Ascending aorta (tissue), 2 donors: Measurements from ENCODE around the gene NLRC5. TPM values are rescaled to one million over a fixed set of nuclear protein-coding genes. Genes with fewer than 3 reads are reported as not detected.
A peak's percentile ranks its signal among the peaks of the same experiment; 100 is the strongest.

ENCODE experiments used
- DNase-seq, 2 donors: peaks; one replicate each; pipeline ENCODE4 v3.0.0-alpha.2; 2019; ENCODE audit warnings: low spot score in 2 of 2
- H3K27ac ChIP-seq, 2 donors: fragments of 200-600 bp; sonication (generic); one replicate each; pipeline ENCODE4 v1.5.1; 2016 to 2017; ENCODE audit warnings: mild to moderate bottlenecking in 1 of 2
- H3K27me3 ChIP-seq: fragments of 200-600 bp; sonication (generic); one replicate; pipeline ENCODE4 v1.5.1; 2017
- H3K36me3 ChIP-seq, 2 donors: fragments of 200-600 bp; sonication (generic); one replicate each; pipeline ENCODE4 v1.5.1; 2016
- H3K4me1 ChIP-seq, 2 donors: fragments of 200-600 bp; sonication (generic); one replicate each; pipeline ENCODE4 v1.5.1; 2016 to 2017; ENCODE audit warnings: mild to moderate bottlenecking in 1 of 2
- H3K4me3 ChIP-seq, 2 donors: fragments of 200-600 bp; sonication (generic); one replicate each; pipeline ENCODE4 v1.5.1; 2016 to 2017; ENCODE audit warnings: mild to moderate bottlenecking in 1 of 2
- H3K9me3 ChIP-seq, 2 donors: fragments of 200-600 bp; sonication (generic); one replicate each; pipeline ENCODE4 v1.5.1; 2016
- CTCF ChIP-seq, 3 experiments: fragments of 200-600 bp in 2 of 3; fragments of 450-650 bp in 1 of 3; sonication (generic) in 2 of 3; IDR thresholded peaks; one replicate each; pipeline ENCODE4 v1.5.1; 2016 to 2019; ENCODE audit warnings: antibody characterized with exemption in 3 of 3, mild to moderate bottlenecking in 1 of 3, moderate library complexity in 1 of 3
- intact Hi-C: fragments of 100-400 bp; cut with DNase I; formaldehyde crosslinking; loops from one replicate; pipeline ENCODE4 v1.15.1; 2023
- total RNA-seq: library from RNA; depleted of rRNA; stranded (reverse); fragments of >200 nt; gene quantifications from one replicate; pipeline ENCODE4 v1.1.0, GENCODE V29; 2016

The NLRC5 gene
- total RNA-seq, 1 donor from 2014 or later = 46.7 TPM

GRCh38 chr16:56997264-56997663 lies 7.9 kb downstream of the NLRC5 start:
- Histone ChIP-seq H3K36me3 (no peaks in the 10 kb centered on the region), H3K4me3 (no peak overlapping the region), H3K4me1 (peaks cover 0 to 13% of the 10 kb centered on the region in 2 donors), H3K9me3 (no peaks in the 10 kb centered on the region), H3K27ac (no peak overlapping the region), H3K27me3 (no peaks in the 10 kb centered on the region)
- intact Hi-C loops = no loop called here
- DNase-seq = no peak
- no peak for TF ChIP-seq CTCF (IDR thresholded peaks at IDR 0.05)

GRCh38 chr16:56997931-56998330 lies 8.6 kb downstream of the NLRC5 start:
- Histone ChIP-seq H3K36me3 (no peaks in the 10 kb centered on the region), H3K4me1 (peaks cover 0 to 13% of the 10 kb centered on the region in 2 donors), H3K9me3 (no peaks in the 10 kb centered on the region), H3K27me3 (no peaks in the 10 kb centered on the region), H3K27ac (no peak overlapping the region), H3K4me3 (no peak overlapping the region)
- no peak for DNase-seq
- intact Hi-C loops = no loop called here
- TF ChIP-seq CTCF (IDR thresholded peaks at IDR 0.05) = no peak

- no peak for DNase-seq
- Histone ChIP-seq H3K4me3 (no peak overlapping the region), H3K36me3 (no peaks in the 10 kb centered on the region), H3K27ac (no peak overlapping the region), H3K9me3 (no peaks in the 10 kb centered on the region), H3K4me1 (peaks cover 0 to 13% of the 10 kb centered on the region in 2 donors), H3K27me3 (no peaks in the 10 kb centered on the region)
- no peak for TF ChIP-seq CTCF (IDR thresholded peaks at IDR 0.05)
- intact Hi-C loops = no loop called here
Observed at GRCh38 chr16:56998352-56998751, 9.0 kb downstream of the NLRC5 start.

- H3K27ac ChIP-seq = peak overlapping the region; percentile 78 to 82
- DNase-seq = no peak
- H3K9me3 ChIP-seq = no peaks in the 10 kb centered on the region
- H3K4me1 ChIP-seq = peaks cover 0 to 13% of the 10 kb centered on the region in 2 donors
- intact Hi-C loops = no loop called here
- H3K4me3 ChIP-seq = no peak overlapping the region
- no peaks in the 10 kb centered on the region for H3K36me3 ChIP-seq
- no peak for TF ChIP-seq CTCF (IDR thresholded peaks at IDR 0.05)
- no peaks in the 10 kb centered on the region for H3K27me3 ChIP-seq
Observed at GRCh38 chr16:56998861-56999260, 9.5 kb downstream of the NLRC5 start.

GRCh38 chr16:56999409-57000270 lies 10.3 kb downstream of the NLRC5 start:
- H3K27ac ChIP-seq = peak overlapping the region; percentile 78 to 82
- TF ChIP-seq CTCF (IDR thresholded peaks at IDR 0.05) = no peak
- no peak for DNase-seq
- H3K4me3 ChIP-seq = no peak overlapping the region
- H3K27me3 ChIP-seq = no peaks in the 10 kb centered on the region
- peaks cover 0 to 13% of the 10 kb centered on the region in 2 donors for H3K4me1 ChIP-seq
- H3K9me3 ChIP-seq = no peaks in the 10 kb centered on the region
- no peaks in the 10 kb centered on the region for H3K36me3 ChIP-seq
- intact Hi-C loops = no loop called here
